IPS-20b (cell line): ENCODE data around the gene KRT73.

Experiments
- H3K27ac ChIP-seq: one replicate; pipeline ENCODE4 v1.5.1; 2013; ENCODE audit warnings: low read length
- H3K27me3 ChIP-seq: 2 replicates; pipeline ENCODE4 v1.6.1; 2013; ENCODE audit warnings: mild to moderate bottlenecking, low read length, inconsistent platforms; ENCODE audit not compliant: insufficient read depth
- H3K36me3 ChIP-seq: 2 replicates; pipeline ENCODE4 v1.6.1; 2013; ENCODE audit warnings: low read depth, mild to moderate bottlenecking, inconsistent platforms, low read length, moderate library complexity; ENCODE audit not compliant: insufficient read depth
- H3K4me1 ChIP-seq: 2 replicates; pipeline ENCODE4 v1.6.1; 2013; ENCODE audit warnings: mild to moderate bottlenecking, control low read depth, inconsistent platforms, low read length, moderate library complexity; ENCODE audit not compliant: insufficient read depth
- H3K4me3 ChIP-seq: 2 replicates; pipeline ENCODE4 v1.5.1; 2013; ENCODE audit warnings: mild to moderate bottlenecking, low read length, inconsistent platforms
- H3K9ac ChIP-seq: 2 replicates; pipeline ENCODE4 v1.6.1; 2013; ENCODE audit warnings: low read depth, mild to moderate bottlenecking, inconsistent platforms, low read length, moderate library complexity
- H3K9me3 ChIP-seq: 2 replicates; pipeline ENCODE4 v1.6.1; 2013; ENCODE audit warnings: mild to moderate bottlenecking, low read depth, low read length, inconsistent platforms; ENCODE audit not compliant: insufficient read depth

The KRT73 gene

DNA sequence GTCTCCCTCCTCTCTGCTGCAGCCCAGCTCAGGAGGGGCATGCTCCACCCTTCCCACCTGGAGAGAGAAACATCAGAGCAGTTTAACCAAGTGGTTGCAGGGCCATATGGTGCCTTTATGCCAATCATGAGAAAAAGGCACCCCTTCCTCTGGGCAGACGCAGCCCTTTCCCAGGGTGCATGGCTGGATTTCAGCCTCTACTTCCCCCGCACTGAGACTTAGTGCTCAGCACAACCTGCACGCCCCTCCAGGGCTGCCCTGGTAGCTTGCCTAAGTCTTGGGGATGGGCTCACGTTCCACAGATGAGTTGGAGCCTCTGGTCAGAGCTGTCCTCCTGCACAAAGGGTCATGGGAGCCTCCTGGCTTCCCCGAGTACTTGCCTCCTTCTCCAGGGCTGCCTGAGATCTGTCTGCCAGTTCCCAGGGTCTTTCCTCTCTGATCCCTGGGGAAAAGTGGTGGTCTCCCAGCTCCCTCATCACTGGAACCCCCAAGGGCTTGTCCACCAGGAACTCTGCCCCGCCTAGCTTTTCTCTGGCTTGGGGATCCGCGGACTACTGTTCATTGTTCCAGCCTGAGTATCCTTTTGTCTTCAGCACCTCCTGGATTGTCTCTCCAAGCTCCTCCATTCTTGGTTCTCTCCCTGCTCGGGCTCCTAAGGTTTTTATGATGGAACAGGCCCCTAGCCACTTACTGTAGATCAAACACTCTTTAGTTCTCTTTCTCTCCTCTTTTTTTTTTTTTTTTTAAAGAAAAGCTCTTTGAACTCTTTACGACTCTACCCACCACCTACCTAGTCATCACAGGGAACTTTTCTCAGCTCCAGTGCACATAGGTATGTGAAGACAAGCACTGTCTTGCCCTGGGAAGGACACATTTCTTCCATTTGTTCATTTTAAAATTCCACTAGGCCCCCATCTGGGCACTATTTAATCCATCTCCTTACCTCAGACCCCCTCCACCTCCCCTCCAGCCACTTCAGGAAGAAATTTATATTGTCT is 38.6 kb downstream of the KRT73 start:
- no peak overlapping the region for H3K9ac ChIP-seq
- H3K36me3 ChIP-seq = no peaks in the 10 kb centered on the region
- no peaks in the 10 kb centered on the region for H3K9me3 ChIP-seq
- no peaks in the 10 kb centered on the region for H3K4me1 ChIP-seq
- H3K27ac ChIP-seq = no peak overlapping the region
- no peak overlapping the region for H3K4me3 ChIP-seq
- H3K27me3 ChIP-seq = no peaks in the 10 kb centered on the region

DNA sequence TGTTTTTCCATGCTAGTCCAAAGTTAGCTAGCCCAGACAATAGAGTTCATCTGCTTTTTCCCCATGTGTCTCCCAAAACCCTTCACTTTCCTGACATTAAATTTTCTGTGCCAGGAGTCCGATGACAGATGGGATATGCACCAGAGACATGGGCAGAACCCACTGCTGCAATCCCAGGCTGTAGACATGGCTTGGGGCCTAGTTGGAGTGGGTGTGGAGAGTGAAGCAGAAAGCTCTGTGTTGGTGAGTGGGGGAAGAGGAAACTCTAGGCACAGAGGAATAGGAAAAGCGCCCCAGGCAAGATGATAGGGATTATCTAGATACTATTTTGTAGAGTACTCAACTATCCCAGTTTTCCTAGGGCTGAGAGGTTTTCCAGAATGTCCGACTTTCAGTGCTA is 39.9 kb downstream of the KRT73 start:
- Histone ChIP-seq H3K27me3 (no peaks in the 10 kb centered on the region), H3K4me3 (no peak overlapping the region), H3K9me3 (no peaks in the 10 kb centered on the region), H3K4me1 (no peaks in the 10 kb centered on the region), H3K9ac (no peak overlapping the region), H3K36me3 (no peaks in the 10 kb centered on the region), H3K27ac (no peak overlapping the region)

DNA sequence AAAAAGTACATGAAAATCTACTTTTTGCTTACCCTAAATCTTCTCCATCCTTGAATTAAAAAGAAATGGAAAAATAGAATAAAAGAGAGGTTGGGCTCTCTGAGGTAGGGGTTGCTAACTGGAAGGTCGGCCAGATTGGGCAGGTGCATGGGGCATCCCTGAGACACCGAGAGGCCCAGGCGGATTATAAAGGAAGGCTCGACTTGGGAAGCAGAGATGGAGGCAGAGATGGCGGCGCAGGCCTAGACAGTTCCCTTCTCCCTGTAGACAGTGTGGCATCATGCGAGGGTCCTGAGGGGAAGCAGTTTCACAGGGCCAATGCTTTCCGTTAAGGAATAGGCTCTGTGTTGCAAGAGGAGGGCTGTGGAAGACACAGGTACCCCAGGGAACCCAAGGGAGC is 41.0 kb downstream of the KRT73 start:
- Histone ChIP-seq H3K9ac (no peak overlapping the region), H3K27me3 (no peaks in the 10 kb centered on the region), H3K4me1 (no peaks in the 10 kb centered on the region), H3K27ac (no peak overlapping the region), H3K36me3 (no peaks in the 10 kb centered on the region), H3K9me3 (no peaks in the 10 kb centered on the region), H3K4me3 (no peak overlapping the region)

DNA sequence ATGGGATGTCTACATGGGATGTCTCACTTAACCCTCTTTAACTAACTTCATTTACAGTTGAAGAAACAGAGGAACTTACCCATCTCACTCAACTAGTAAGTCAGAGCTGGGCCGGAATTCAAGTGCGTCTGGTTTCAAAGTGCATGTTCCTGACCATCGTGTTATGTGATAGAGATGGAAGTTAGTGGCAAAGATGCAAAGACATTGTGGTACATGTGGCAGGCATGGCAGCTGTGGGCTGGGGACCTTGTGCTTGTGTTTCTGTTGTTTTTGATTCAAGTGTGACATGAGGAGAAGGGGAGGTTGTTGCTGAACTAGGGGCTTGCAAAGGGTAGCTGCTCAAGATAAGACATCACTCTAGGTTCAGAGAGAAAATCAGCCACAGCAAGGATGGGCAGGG is 42.4 kb downstream of the KRT73 start:
- no peak overlapping the region for H3K27ac ChIP-seq
- H3K27me3 ChIP-seq = no peaks in the 10 kb centered on the region
- H3K4me3 ChIP-seq = no peak overlapping the region
- H3K4me1 ChIP-seq = no peaks in the 10 kb centered on the region
- H3K9ac ChIP-seq = no peak overlapping the region
- H3K36me3 ChIP-seq = no peaks in the 10 kb centered on the region
- H3K9me3 ChIP-seq = no peaks in the 10 kb centered on the region

DNA sequence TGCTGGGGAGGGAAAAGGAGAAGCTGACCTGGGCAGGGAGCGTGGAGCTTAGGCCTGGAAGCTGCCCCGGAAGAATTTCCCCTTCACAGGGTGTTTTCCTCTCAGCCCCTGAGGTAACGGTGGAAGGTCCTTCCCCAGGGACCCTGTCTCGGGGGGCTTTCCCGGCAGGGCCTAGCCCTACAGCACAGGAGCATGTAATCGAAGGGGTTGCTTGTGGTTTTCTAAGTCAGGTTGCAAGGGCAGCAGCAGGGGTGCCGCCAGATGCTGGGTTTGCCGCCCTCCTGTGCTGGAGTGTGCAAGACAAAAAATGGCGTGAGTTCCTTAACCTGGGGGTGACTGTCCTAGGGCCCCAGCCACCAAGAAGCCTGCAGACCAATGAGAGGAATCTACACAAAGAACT is 43.1 kb downstream of the KRT73 start:
- no peak overlapping the region for H3K27ac ChIP-seq
- no peak overlapping the region for H3K4me3 ChIP-seq
- no peak overlapping the region for H3K9ac ChIP-seq
- no peaks in the 10 kb centered on the region for H3K9me3 ChIP-seq
- H3K36me3 ChIP-seq = no peaks in the 10 kb centered on the region
- H3K4me1 ChIP-seq = no peaks in the 10 kb centered on the region
- no peaks in the 10 kb centered on the region for H3K27me3 ChIP-seq

DNA sequence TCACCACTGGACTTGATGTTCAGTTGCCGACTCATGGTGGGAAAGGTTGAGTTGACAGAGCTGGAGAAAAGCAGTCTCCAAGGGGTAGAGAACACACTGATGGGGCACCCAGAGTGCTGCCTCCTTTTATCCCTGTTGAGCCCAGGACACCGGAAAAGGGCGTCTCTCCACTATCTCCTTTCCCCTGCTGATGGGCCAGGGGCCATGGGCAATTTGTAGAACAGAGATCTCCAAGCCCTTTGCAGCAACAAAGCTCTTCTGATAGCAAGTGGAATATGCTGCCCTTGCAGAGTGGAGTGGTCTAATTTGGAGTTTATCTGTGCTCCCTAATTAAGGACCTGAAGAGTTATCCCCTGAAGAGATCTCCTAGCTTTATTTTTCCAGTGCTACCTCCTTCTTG is 44.6 kb downstream of the KRT73 start, which contains the start of gene KRT74:
TSS of gene KRT74 (minus strand) at position 101 of the 400 bp plus-strand sequence. CDS start at position 35, 66 bp downstream.
- H3K9ac ChIP-seq = no peak within 1 kb of the TSS
- H3K27ac ChIP-seq = no peak within 1 kb of the TSS
- no peaks in the 10 kb centered on the region for H3K27me3 ChIP-seq
- no peaks in the 10 kb centered on the region for H3K4me1 ChIP-seq
- H3K9me3 ChIP-seq = no peaks in the 10 kb centered on the region
- H3K4me3 ChIP-seq = no peak within 1 kb of the TSS
- H3K36me3 ChIP-seq = no peaks in the 10 kb centered on the region

DNA sequence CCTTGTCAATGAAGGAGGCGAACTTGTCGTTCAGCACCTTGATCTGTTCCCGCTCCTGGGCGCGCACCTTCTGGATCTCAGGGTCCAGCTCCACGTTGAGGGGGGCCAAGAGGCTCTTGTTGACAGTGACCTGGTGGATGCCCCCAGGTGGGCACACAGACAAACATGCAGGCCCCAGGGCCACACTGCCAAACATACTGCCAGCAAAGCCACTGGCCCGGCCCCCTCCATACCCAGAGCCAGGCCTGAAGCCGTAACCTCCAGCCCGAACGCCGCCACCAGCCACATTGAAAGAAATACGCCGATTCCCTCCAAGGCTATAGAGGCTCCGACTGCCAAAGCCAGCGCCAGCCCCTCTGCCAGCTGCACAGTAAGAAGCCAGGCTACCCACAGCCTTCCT is 45.1 kb downstream of the KRT73 start:
- H3K36me3 ChIP-seq = no peaks in the 10 kb centered on the region
- no peaks in the 10 kb centered on the region for H3K27me3 ChIP-seq
- no peak overlapping the region for H3K27ac ChIP-seq
- H3K9me3 ChIP-seq = no peaks in the 10 kb centered on the region
- H3K9ac ChIP-seq = no peak overlapping the region
- no peaks in the 10 kb centered on the region for H3K4me1 ChIP-seq
- H3K4me3 ChIP-seq = no peak overlapping the region

DNA sequence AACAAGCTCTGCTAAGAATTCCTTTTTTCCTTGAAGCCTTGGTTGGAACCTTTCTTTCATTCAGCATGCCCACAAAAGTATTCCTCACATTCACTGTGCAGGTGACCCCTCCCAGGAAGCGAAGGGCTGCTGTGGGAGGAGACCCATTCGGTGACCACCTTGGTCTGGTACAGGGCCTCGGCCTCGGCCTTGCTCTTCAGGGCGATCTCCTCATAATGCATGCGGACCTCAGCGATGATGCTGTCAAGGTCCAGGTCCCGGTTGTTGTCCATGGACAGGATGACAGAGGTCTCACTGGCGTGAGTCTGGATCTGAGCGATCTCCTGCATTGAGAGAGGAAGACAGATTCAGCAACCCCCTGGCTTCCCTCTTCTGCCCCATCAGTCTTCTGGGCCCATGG is 47.8 kb downstream of the KRT73 start:
- H3K9me3 ChIP-seq = no peaks in the 10 kb centered on the region
- H3K27ac ChIP-seq = no peak overlapping the region
- no peak overlapping the region for H3K4me3 ChIP-seq
- H3K4me1 ChIP-seq = no peaks in the 10 kb centered on the region
- no peaks in the 10 kb centered on the region for H3K36me3 ChIP-seq
- no peaks in the 10 kb centered on the region for H3K27me3 ChIP-seq
- H3K9ac ChIP-seq = no peak overlapping the region

DNA sequence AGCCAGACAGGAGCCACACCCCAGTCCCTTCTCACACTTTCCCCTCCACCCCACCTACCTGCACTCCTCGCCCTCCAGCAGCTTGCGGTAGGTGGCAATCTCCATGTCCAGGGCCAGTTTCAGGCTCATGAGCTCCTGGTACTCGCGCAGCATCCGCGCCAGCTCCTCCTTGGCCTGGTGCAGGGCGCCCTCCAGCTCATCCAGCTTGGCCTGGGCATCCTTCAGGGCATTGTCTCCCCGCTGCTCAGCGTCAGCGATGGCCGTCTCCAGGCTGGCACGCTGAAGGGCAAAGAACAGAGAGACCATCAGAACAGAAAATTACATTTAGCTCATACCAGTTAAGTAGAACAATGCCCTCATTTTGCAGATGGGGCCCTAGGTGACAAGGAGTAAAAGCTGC is 50.2 kb downstream of the KRT73 start:
- no peak overlapping the region for H3K4me3 ChIP-seq
- no peaks in the 10 kb centered on the region for H3K36me3 ChIP-seq
- H3K4me1 ChIP-seq = no peaks in the 10 kb centered on the region
- no peaks in the 10 kb centered on the region for H3K27me3 ChIP-seq
- no peak overlapping the region for H3K9ac ChIP-seq
- H3K9me3 ChIP-seq = no peaks in the 10 kb centered on the region
- H3K27ac ChIP-seq = no peak overlapping the region

DNA sequence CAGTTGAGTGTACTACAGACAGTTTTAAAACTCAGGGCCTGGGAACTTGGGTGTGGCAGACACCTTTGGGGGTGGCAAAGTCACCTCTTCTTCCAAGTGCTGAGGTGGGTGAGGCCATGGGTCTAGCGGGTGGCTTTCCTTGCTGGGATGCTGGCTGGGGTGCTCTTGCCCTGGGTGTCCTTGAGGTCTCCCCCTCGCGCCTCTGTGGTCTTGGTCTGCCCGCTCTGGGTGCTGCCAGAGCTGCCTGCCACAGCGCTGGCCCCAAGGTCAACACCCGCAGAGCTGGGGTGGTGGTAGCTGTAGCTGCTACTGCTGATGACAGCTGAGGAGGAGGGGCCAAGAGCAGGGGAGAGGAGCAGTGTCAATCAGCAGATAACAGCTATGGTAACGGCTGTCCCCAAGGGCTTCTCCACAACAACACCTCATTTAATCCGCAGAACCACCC is 51.5 kb downstream of the KRT73 start:
- no peak overlapping the region for H3K4me3 ChIP-seq
- no peaks in the 10 kb centered on the region for H3K4me1 ChIP-seq
- H3K27ac ChIP-seq = no peak overlapping the region
- H3K9ac ChIP-seq = no peak overlapping the region
- H3K9me3 ChIP-seq = no peaks in the 10 kb centered on the region
- no peaks in the 10 kb centered on the region for H3K27me3 ChIP-seq
- no peaks in the 10 kb centered on the region for H3K36me3 ChIP-seq

DNA sequence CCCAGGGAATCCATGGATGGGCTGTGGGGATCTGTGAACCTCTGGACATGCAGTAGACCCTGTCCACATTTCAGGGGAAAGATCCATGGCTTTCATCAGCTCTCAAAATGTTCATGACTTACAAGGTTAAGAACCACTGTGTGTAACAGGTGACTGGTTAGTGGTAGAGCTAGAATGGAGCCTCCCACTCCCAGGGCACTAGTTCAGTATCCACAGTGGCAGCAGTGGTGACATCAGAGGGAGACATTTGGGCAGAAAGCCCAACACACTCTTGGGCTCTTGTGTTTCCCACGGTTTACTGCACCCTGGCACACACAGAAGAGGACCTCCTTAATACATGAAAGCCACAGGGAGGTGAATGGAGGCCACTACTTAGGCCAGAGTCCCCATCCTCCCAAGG is 53.8 kb downstream of the KRT73 start:
- no peaks in the 10 kb centered on the region for H3K4me1 ChIP-seq
- no peak overlapping the region for H3K4me3 ChIP-seq
- no peaks in the 10 kb centered on the region for H3K27me3 ChIP-seq
- H3K36me3 ChIP-seq = no peaks in the 10 kb centered on the region
- H3K27ac ChIP-seq = no peak overlapping the region
- H3K9ac ChIP-seq = no peak overlapping the region
- H3K9me3 ChIP-seq = no peaks in the 10 kb centered on the region

DNA sequence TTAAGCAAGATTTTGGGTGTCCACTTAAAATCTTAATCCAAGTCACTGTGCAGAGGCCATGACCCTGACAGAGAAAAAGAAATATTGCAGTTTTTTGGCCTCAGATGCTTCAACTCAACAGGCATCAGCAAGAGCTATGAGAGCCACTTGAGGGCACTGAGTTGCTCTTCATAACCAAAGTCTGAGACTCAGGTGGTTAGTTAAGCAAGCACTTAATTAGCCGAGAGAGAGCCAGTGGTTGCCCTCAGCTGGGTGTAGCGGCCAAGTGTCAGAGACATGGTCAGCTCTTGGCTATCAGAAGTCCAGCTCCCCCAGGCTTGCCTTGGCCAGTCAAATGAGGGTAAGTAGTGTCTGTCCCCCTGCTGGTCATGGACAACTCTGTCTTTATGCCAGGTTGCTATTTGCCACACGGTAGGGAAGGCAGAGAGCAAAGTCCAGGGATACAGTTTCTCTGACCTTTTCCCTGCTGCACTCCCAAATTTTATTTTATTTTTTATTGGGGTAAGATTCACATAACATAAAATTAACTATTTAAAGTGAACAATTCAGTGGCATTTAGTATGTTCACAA is 56.4 kb downstream of the KRT73 start:
- Histone ChIP-seq H3K36me3 (no peaks in the 10 kb centered on the region), H3K4me3 (no peak overlapping the region), H3K4me1 (no peaks in the 10 kb centered on the region), H3K27ac (no peak overlapping the region), H3K9ac (no peak overlapping the region), H3K9me3 (no peaks in the 10 kb centered on the region), H3K27me3 (no peaks in the 10 kb centered on the region)
